Amygdala (tissue), 56 donors: Measurements from ENCODE around the gene RNF180.

Source experiments
- DNase-seq, 56 donors: peaks; one replicate each; lab custom pipeline; 2025; lab: John Stamatoyannopoulos, UW

Gene RNF180

GRCh38 chr5:64165500-64166200, at the start of gene RNF180:
RNF180 (plus strand) TSS chr5:64165843; CDS start chr5:64200808, 34,965 bp downstream.
- DNase-seq = peak in 38 of 56 donors; percentile 7 to 73 (median 36)

GRCh38 chr5:64125521-64125920, 40.1 kb upstream of the RNF180 start:
- DNase-seq = no peak

GRCh38 chr5:64126202-64126741, 39.4 kb upstream of the RNF180 start:
- no peak for DNase-seq

GRCh38 chr5:64140018-64140417, 25.6 kb upstream of the RNF180 start:
- no peak for DNase-seq

- peak in 1 of 56 donors; percentile 16 for DNase-seq
These were observed 21.0 kb upstream of the RNF180 start for GRCh38 chr5:64144425-64145215.

GRCh38 chr5:64145216-64145895, 20.3 kb upstream of the RNF180 start:
- DNase-seq = no peak

GRCh38 chr5:64147379-64147778, 18.3 kb upstream of the RNF180 start:
- DNase-seq = no peak

- DNase-seq = peak in 44 of 56 donors; percentile 2 to 81 (median 27)
These were observed 17.7 kb upstream of the RNF180 start for GRCh38 chr5:64147849-64148441.

- DNase-seq = no peak
These were observed 16.4 kb upstream of the RNF180 start for GRCh38 chr5:64149268-64149667.

GRCh38 chr5:64149857-64150521, 15.7 kb upstream of the RNF180 start:
- DNase-seq = no peak

- DNase-seq = no peak
These were observed 9.4 kb upstream of the RNF180 start for GRCh38 chr5:64156261-64156660.

GRCh38 chr5:64158827-64159226, 6.8 kb upstream of the RNF180 start:
- DNase-seq = no peak

- no peak for DNase-seq
These were observed 5.4 kb upstream of the RNF180 start for GRCh38 chr5:64160201-64160600.

GRCh38 chr5:64161420-64161819, 4.2 kb upstream of the RNF180 start:
- DNase-seq = no peak

- DNase-seq = no peak
These were observed 2.5 kb upstream of the RNF180 start for GRCh38 chr5:64163135-64163534.

GRCh38 chr5:64163746-64164145, 1.9 kb upstream of the RNF180 start:
- no peak for DNase-seq

GRCh38 chr5:64164166-64164565, 1.5 kb upstream of the RNF180 start:
- no peak for DNase-seq

- DNase-seq = no peak
These were observed 513 bp upstream of the RNF180 start for GRCh38 chr5:64165160-64165499.

GRCh38 chr5:64166201-64166959, 737 bp downstream of the RNF180 start:
- DNase-seq = peak in 9 of 56 donors; percentile 10 to 50 (median 28)
